Measurements from ENCODE around the gene CASQ2.

Gene CASQ2

GRCh38 chr1:115768549-115768948 lies at the start of gene CASQ2:
CASQ2 (minus strand) TSS chr1:115768714; CDS start chr1:115768541, 173 bp downstream.
- Histone ChIP-seq H3K4me1 (peaks cover 0 to 7% (median 0%) of the 10 kb centered on the region in 10 experiments; a peak in 1 of 20 replicates), H3K4me3 (no peak within 1 kb of the TSS), H3K9me3 (replicated peaks in 1 of 11) (no peaks in the 10 kb centered on the region), H3K4me2 (no peak within 1 kb of the TSS), H3K36me3 (no peaks in the 10 kb centered on the region), H4K20me1 (no peaks in the 10 kb centered on the region), H3K27ac (no peak within 1 kb of the TSS), H3K27me3 (no peaks in the 10 kb centered on the region), H3K9ac (no peak within 1 kb of the TSS)
- no peak for TF ChIP-seq Cebpa-rat (IDR thresholded peaks at IDR 0.05)

DNA sequence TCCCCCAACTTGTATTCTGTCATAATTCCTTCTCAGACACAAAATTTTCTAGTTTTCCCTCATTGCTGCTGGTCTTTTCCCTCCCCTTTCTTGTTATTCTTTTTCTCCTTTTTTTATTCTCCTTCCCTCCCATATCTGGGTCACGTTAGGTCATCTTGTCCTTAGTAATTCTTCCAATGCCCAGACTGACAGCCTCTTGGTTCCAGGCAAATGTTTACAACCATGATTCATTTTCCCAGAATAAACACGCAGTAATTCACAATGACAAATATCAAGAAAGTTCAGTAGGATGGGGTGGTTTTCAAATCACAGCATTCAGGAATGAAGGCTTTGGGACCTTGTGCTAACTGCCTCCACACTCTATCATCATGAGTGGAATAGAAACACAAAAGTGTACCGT lies 47.2 kb upstream of the CASQ2 start:
- H4K20me1 ChIP-seq = no peaks in the 10 kb centered on the region
- no peak overlapping the region for H3K9ac ChIP-seq
- H3K9me3 ChIP-seq (replicated peaks in 1 of 11) = 0 out of 22 replicates have a peak, but pooled peaks cover 0 to 7% (median 0%) of the 10 kb centered on the region in 11 experiments
- H3K27ac ChIP-seq = no peak overlapping the region
- no peaks in the 10 kb centered on the region for H3K27me3 ChIP-seq
- no peak for TF ChIP-seq Cebpa-rat (IDR thresholded peaks at IDR 0.05)
- peaks cover 0 to 11% (median 0%) of the 10 kb centered on the region in 10 experiments; a peak in 5 of 20 replicates for H3K4me1 ChIP-seq
- H3K4me3 ChIP-seq = no peak overlapping the region
- H3K4me2 ChIP-seq = no peak overlapping the region
- H3K36me3 ChIP-seq = no peaks in the 10 kb centered on the region

- H3K27ac ChIP-seq = no peak overlapping the region
- no peak overlapping the region for H3K4me3 ChIP-seq
- H3K9me3 ChIP-seq (replicated peaks in 1 of 11) = 0 out of 22 replicates have a peak, but pooled peaks cover 0 to 7% (median 0%) of the 10 kb centered on the region in 11 experiments
- H3K27me3 ChIP-seq = no peaks in the 10 kb centered on the region
- no peaks in the 10 kb centered on the region for H3K36me3 ChIP-seq
- H3K4me1 ChIP-seq = peaks cover 0 to 16% (median under 1%) of the 10 kb centered on the region in 10 experiments; a peak in 9 of 20 replicates
- no peak for TF ChIP-seq Cebpa-rat (IDR thresholded peaks at IDR 0.05)
- no peaks in the 10 kb centered on the region for H4K20me1 ChIP-seq
- H3K4me2 ChIP-seq = no peak overlapping the region
- H3K9ac ChIP-seq = no peak overlapping the region
Measured at GRCh38 chr1:115814685-115815398, 46.3 kb upstream of the CASQ2 start.

DNA sequence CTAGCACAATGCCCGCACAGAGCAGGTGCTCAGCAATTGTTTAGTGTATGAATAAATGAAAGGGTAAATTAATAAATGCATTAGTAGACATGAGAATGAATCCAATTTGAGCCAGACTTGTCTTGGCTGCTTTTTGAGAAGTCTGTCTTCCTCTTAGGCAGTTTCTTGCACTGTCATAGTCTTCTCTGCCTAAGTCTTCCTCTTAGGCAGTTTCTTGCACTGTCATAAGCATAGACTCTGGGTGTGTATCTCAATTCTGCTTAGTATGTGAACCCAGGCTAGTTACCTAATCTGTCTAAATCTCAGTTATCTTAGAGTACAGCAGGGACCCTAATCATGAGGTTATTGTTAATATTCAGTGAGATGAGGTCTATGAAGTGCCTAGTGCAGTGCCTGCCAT lies 45.2 kb upstream of the CASQ2 start:
- Histone ChIP-seq H3K36me3 (no peaks in the 10 kb centered on the region), H3K4me2 (peak overlapping the region in 3 of 11 experiments; percentile 1 to 37 (median 26); a peak in 4 of 22 replicates), H4K20me1 (no peaks in the 10 kb centered on the region), H3K27ac (peak overlapping the region in 1 of 11 experiments; percentile 31; a peak in 1 of 22 replicates), H3K9me3 (replicated peaks in 1 of 11) (no peaks in the 10 kb centered on the region), H3K4me1 (peaks cover 0 to 27% (median 6%) of the 10 kb centered on the region in 10 experiments; a peak in 10 of 20 replicates), H3K27me3 (no peaks in the 10 kb centered on the region), H3K4me3 (no peak overlapping the region), H3K9ac (no peak overlapping the region)
- no peak for TF ChIP-seq Cebpa-rat (IDR thresholded peaks at IDR 0.05)

- Histone ChIP-seq H3K9me3 (replicated peaks in 1 of 11) (no peaks in the 10 kb centered on the region), H3K4me1 (peaks cover 0 to 40% (median 6%) of the 10 kb centered on the region in 10 experiments; a peak in 10 of 20 replicates), H3K9ac (no peak overlapping the region), H4K20me1 (no peaks in the 10 kb centered on the region), H3K27me3 (no peaks in the 10 kb centered on the region), H3K36me3 (no peaks in the 10 kb centered on the region), H3K4me2 (no peak overlapping the region), H3K4me3 (no peak overlapping the region), H3K27ac (no peak overlapping the region)
- no peak for TF ChIP-seq Cebpa-rat (IDR thresholded peaks at IDR 0.05)
Measured at GRCh38 chr1:115811140-115811828, 42.8 kb upstream of the CASQ2 start.

GRCh38 chr1:115810609-115811008 lies 42.1 kb upstream of the CASQ2 start:
- no peaks in the 10 kb centered on the region for H4K20me1 ChIP-seq
- H3K4me1 ChIP-seq = peaks cover 0 to 40% (median 6%) of the 10 kb centered on the region in 10 experiments; a peak in 10 of 20 replicates
- no peaks in the 10 kb centered on the region for H3K36me3 ChIP-seq
- no peaks in the 10 kb centered on the region for H3K9me3 ChIP-seq (replicated peaks in 1 of 11)
- H3K4me3 ChIP-seq = no peak overlapping the region
- H3K9ac ChIP-seq = no peak overlapping the region
- no peaks in the 10 kb centered on the region for H3K27me3 ChIP-seq
- TF ChIP-seq Cebpa-rat (IDR thresholded peaks at IDR 0.05) = no peak
- H3K27ac ChIP-seq = no peak overlapping the region
- no peak overlapping the region for H3K4me2 ChIP-seq

DNA sequence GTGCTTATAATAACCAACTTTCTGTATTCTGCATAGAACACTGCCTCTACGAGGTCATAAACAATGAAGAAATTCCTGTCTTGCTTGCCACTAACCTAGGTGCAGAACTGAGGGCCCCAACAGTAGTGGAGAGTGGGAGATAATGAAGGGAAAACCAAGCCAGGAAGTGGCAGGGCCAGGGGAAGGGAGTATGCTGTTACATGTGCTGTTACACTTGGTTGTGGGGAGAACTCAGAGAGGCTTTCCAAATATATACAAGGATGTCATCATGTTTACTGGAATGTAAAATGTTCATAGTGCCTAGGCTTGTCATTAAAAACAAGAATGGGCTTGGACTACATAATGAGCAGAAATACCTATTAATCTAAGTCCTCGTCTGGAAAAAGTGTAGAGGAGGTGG lies 41.3 kb upstream of the CASQ2 start:
- Histone ChIP-seq H4K20me1 (no peaks in the 10 kb centered on the region), H3K36me3 (no peaks in the 10 kb centered on the region), H3K4me1 (peaks cover 0 to 40% (median 6%) of the 10 kb centered on the region in 10 experiments; a peak in 10 of 20 replicates), H3K4me2 (peak overlapping the region in 5 of 11 experiments; percentile 10 to 75 (median 57); a peak in 9 of 22 replicates), H3K4me3 (no peak overlapping the region), H3K27me3 (no peaks in the 10 kb centered on the region), H3K9ac (no peak overlapping the region), H3K9me3 (replicated peaks in 1 of 11) (no peaks in the 10 kb centered on the region), H3K27ac (0 out of 22 replicates have a peak overlapping the region, but pooled peaks of 1 of the 11 experiments have one; percentile 15)
- TF ChIP-seq Cebpa-rat (IDR thresholded peaks at IDR 0.05) = no peak

GRCh38 chr1:115809076-115809475 lies 40.6 kb upstream of the CASQ2 start:
- H3K4me2 ChIP-seq = peak overlapping the region in 5 of 11 experiments; percentile 10 to 75 (median 57); a peak in 9 of 22 replicates

DNA sequence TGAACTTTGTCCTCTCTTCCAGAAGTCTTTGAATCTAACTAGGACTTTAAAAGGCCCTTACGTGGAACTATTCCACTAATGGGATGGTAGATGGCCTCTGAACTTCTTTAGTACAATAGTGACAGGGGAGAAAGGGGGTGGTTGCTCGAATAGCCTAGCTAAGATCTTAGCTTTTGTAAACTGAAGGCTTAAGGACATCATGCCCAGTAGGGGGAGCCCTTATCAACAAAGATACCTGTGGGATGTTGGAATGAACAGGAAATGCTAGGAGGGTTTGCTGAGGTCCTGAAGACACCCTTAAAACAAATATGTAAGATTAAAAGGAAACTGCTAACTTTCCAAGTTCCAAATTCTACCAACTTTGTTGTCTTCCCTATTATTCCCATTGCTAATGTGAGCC lies 39.2 kb upstream of the CASQ2 start:
- H3K9me3 ChIP-seq (replicated peaks in 1 of 11) = no peaks in the 10 kb centered on the region
- no peak for TF ChIP-seq Cebpa-rat (IDR thresholded peaks at IDR 0.05)
- H4K20me1 ChIP-seq = no peaks in the 10 kb centered on the region
- no peaks in the 10 kb centered on the region for H3K27me3 ChIP-seq
- H3K9ac ChIP-seq = no peak overlapping the region
- no peak overlapping the region for H3K4me3 ChIP-seq
- no peak overlapping the region for H3K27ac ChIP-seq
- H3K36me3 ChIP-seq = no peaks in the 10 kb centered on the region
- peaks cover 0 to 29% (median 6%) of the 10 kb centered on the region in 10 experiments; a peak in 10 of 20 replicates for H3K4me1 ChIP-seq
- peak overlapping the region in 2 of 11 experiments; percentile 57 to 75; a peak in 2 of 22 replicates for H3K4me2 ChIP-seq

More at GRCh38 chr1:115809076-115809475, 40.6 kb upstream of the CASQ2 start:
- H3K9ac ChIP-seq = no peak overlapping the region
- H3K27me3 ChIP-seq = no peaks in the 10 kb centered on the region
- H3K9me3 ChIP-seq (replicated peaks in 1 of 11) = no peaks in the 10 kb centered on the region
- no peak overlapping the region for H3K4me3 ChIP-seq
- H3K4me1 ChIP-seq = peaks cover 0 to 38% (median 6%) of the 10 kb centered on the region in 10 experiments; a peak in 10 of 20 replicates
- no peaks in the 10 kb centered on the region for H4K20me1 ChIP-seq
- no peaks in the 10 kb centered on the region for H3K36me3 ChIP-seq
- peak overlapping the region in 2 of 11 experiments; percentile 15 to 22; a peak in 1 of 22 replicates for H3K27ac ChIP-seq
- no peak for TF ChIP-seq Cebpa-rat (IDR thresholded peaks at IDR 0.05)
